ENCODE measurements around the gene TP53AIP1. TPM values are rescaled to one million over a fixed set of nuclear protein-coding genes. Genes with fewer than 3 reads are reported as not detected.
A peak's percentile ranks its signal among the peaks of the same experiment; 100 is the strongest.

TP53AIP1 gene
- total and polyA plus RNA-seq, 3 experiments from 2014 or later: not detected

- H3K9me3 Mint-ChIP-seq: no peaks in the 10 kb centered on the region
- POLR2A ChIA-PET: no interaction called here
- Histone ChIP-seq H3K27me3 (ENCODE audit: insufficient read depth, low read length, poor library complexity, severe bottlenecking) (peaks cover 25% of the 10 kb centered on the region), H3K4me3 (ENCODE audit: low read length) (no peak overlapping the region), H3K9me3 (ENCODE audit: low read length) (no peaks in the 10 kb centered on the region), H3K36me3 (ENCODE audit: insufficient read depth, low read length) (no peaks in the 10 kb centered on the region), H3K27ac (ENCODE audit: low read depth, low read length) (no peak overlapping the region), H3K4me1 (ENCODE audit: insufficient read depth, low read length) (peaks cover 5% of the 10 kb centered on the region)
- no peak for DNase-seq
- H3K4me1 Mint-ChIP-seq: peaks cover 10 to 22% (median 17%) of the 10 kb centered on the region in 3 donors
- peaks cover 36 to 70% of the 10 kb centered on the region in 2 donors for H3K27me3 Mint-ChIP-seq
- no peaks in the 10 kb centered on the region for H3K36me3 Mint-ChIP-seq
- no peak overlapping the region for H3K4me3 Mint-ChIP-seq
- CTCF ChIA-PET: interaction anchor here (1.3 to 4.0 kb wide), 4 partner anchors 19 to 73 kb away, joined by 3 to 53 read pairs (median 30); no protein-coding TSS in a partner anchor
- H3K27ac Mint-ChIP-seq: peak overlapping the region in 1 of 8 donors; percentile 0
Observed at GRCh38 chr11:128886406-128887124, 56.1 kb downstream of the TP53AIP1 start.

Other genes with a start within 250 kb of the TP53AIP1 start
- 10 to 100 TPM; 41.7 to 45.2 TPM for gene FLI1, start 248.8 kb downstream of the TP53AIP1 start, total RNA-seq
- 89.2 TPM for gene FLI1, start 248.8 kb downstream of the TP53AIP1 start, polyA plus RNA-seq
- gene KCNJ1, start 75.6 kb downstream of the TP53AIP1 start, total RNA-seq: not detected
- gene KCNJ1, start 75.6 kb downstream of the TP53AIP1 start, polyA plus RNA-seq: not detected
- under 1 TPM in 1 of 2 experiments, not detected in 1; 0.04 TPM for gene KCNJ5, start 51.5 kb downstream of the TP53AIP1 start, total RNA-seq
- not detected for gene KCNJ5, start 51.5 kb downstream of the TP53AIP1 start, polyA plus RNA-seq
- gene ARHGAP32, start 249.5 kb upstream of the TP53AIP1 start, total RNA-seq: 1 to 10 TPM; 2.1 to 3.1 TPM
- 0.48 TPM for gene ARHGAP32, start 249.5 kb upstream of the TP53AIP1 start, polyA plus RNA-seq